ENCODE results near the gene BCAP31. TPM values are rescaled to one million over a fixed set of nuclear protein-coding genes. Genes with fewer than 3 reads are reported as not detected.
"Not testable (repeated sequence)": the region's sequence is repeated elsewhere in the genome, so short reads cannot be mapped to it uniquely, and the experiment has no call there.

Gene BCAP31
- total RNA-seq, 1 donor from 2014 or later = 118 TPM

GRCh38 chrX:153750127-153750774, 26.1 kb upstream of the BCAP31 start:
- peaks cover 27% of the 10 kb centered on the region for H3K9me3 Mint-ChIP-seq

GRCh38 chrX:153749017-153749416, 24.8 kb upstream of the BCAP31 start:
- H3K27me3 Mint-ChIP-seq (ENCODE audit: low read depth) = not testable (repeated sequence)
- Mint-ChIP-seq H3K36me3 (peaks cover 11% of the 10 kb centered on the region), H3K9me3 (peaks cover 27% of the 10 kb centered on the region)

More at GRCh38 chrX:153750127-153750774, 26.1 kb upstream of the BCAP31 start:
- no peak for TF ChIP-seq CTCF (IDR thresholded peaks at IDR 0.05; ENCODE audit: unreplicated experiment)
- peaks cover 11% of the 10 kb centered on the region for H3K36me3 Mint-ChIP-seq
- no peaks in the 10 kb centered on the region for H3K27me3 Mint-ChIP-seq (ENCODE audit: low read depth)
- H3K4me1 Mint-ChIP-seq = no peaks in the 10 kb centered on the region
- H3K4me3 Mint-ChIP-seq = no peak overlapping the region
- DNase-seq (ENCODE audit: low spot score in 2 of 2, unreplicated experiment in 2 of 2) = no peak
- no peak overlapping the region for H3K27ac Mint-ChIP-seq

GRCh38 chrX:153746991-153747390, 22.8 kb upstream of the BCAP31 start:
- not testable (repeated sequence) for H3K27ac Mint-ChIP-seq; H3K36me3 Mint-ChIP-seq; DNase-seq (ENCODE audit: low spot score in 2 of 2, unreplicated experiment in 2 of 2); H3K27me3 Mint-ChIP-seq (ENCODE audit: low read depth); H3K4me3 Mint-ChIP-seq
- peaks cover 19% of the 10 kb centered on the region for H3K9me3 Mint-ChIP-seq
- H3K4me1 Mint-ChIP-seq = peaks cover 12% of the 10 kb centered on the region

More at GRCh38 chrX:153749017-153749416, 24.8 kb upstream of the BCAP31 start:
- H3K4me3 Mint-ChIP-seq; H3K27ac Mint-ChIP-seq; H3K4me1 Mint-ChIP-seq; DNase-seq (ENCODE audit: low spot score in 2 of 2, unreplicated experiment in 2 of 2): not testable (repeated sequence)

GRCh38 chrX:153746359-153746758, 22.2 kb upstream of the BCAP31 start:
- TF ChIP-seq CTCF (IDR thresholded peaks at IDR 0.05; ENCODE audit: unreplicated experiment) = no peak
- H3K4me3 Mint-ChIP-seq = no peak overlapping the region
- no peak for DNase-seq (ENCODE audit: low spot score in 2 of 2, unreplicated experiment in 2 of 2)
- peaks cover 12% of the 10 kb centered on the region for H3K4me1 Mint-ChIP-seq
- peaks cover 9% of the 10 kb centered on the region for H3K36me3 Mint-ChIP-seq
- H3K9me3 Mint-ChIP-seq = peaks cover 19% of the 10 kb centered on the region
- H3K27ac Mint-ChIP-seq = no peak overlapping the region
- no peaks in the 10 kb centered on the region for H3K27me3 Mint-ChIP-seq (ENCODE audit: low read depth)

- DNase-seq (ENCODE audit: low spot score in 2 of 2, unreplicated experiment in 2 of 2); H3K27ac Mint-ChIP-seq; H3K36me3 Mint-ChIP-seq; H3K27me3 Mint-ChIP-seq (ENCODE audit: low read depth): not testable (repeated sequence)
- Mint-ChIP-seq H3K4me3 (peak overlapping the region; percentile 66), H3K9me3 (peaks cover 16% of the 10 kb centered on the region), H3K4me1 (peaks cover 12% of the 10 kb centered on the region)
These were observed 20.9 kb upstream of the BCAP31 start for GRCh38 chrX:153745067-153745433.

GRCh38 chrX:153744210-153745066, 20.3 kb upstream of the BCAP31 start:
- Mint-ChIP-seq H3K4me1 (peaks cover 12% of the 10 kb centered on the region), H3K27ac (peak overlapping the region; percentile 16)
- DNase-seq (ENCODE audit: low spot score in 2 of 2, unreplicated experiment in 2 of 2) = no peak

GRCh38 chrX:153743468-153744209, 19.5 kb upstream of the BCAP31 start:
- not testable (repeated sequence) for DNase-seq (ENCODE audit: low spot score in 2 of 2, unreplicated experiment in 2 of 2); H3K36me3 Mint-ChIP-seq; H3K9me3 Mint-ChIP-seq; H3K27me3 Mint-ChIP-seq (ENCODE audit: low read depth)
- peak overlapping the region; percentile 16 for H3K27ac Mint-ChIP-seq
- H3K4me3 Mint-ChIP-seq = peak overlapping the region; percentile 66
- H3K4me1 Mint-ChIP-seq = peaks cover 12% of the 10 kb centered on the region

More at GRCh38 chrX:153744210-153745066, 20.3 kb upstream of the BCAP31 start:
- Mint-ChIP-seq H3K9me3 (peaks cover 10% of the 10 kb centered on the region), H3K4me3 (peak overlapping the region; percentile 66), H3K36me3 (peaks cover 3% of the 10 kb centered on the region), H3K27me3 (ENCODE audit: low read depth) (no peaks in the 10 kb centered on the region)
- no peak for TF ChIP-seq CTCF (IDR thresholded peaks at IDR 0.05; ENCODE audit: unreplicated experiment)

GRCh38 chrX:153742796-153743467, 18.7 kb upstream of the BCAP31 start:
- not testable (repeated sequence) for DNase-seq (ENCODE audit: low spot score in 2 of 2, unreplicated experiment in 2 of 2); H3K27ac Mint-ChIP-seq; H3K36me3 Mint-ChIP-seq; H3K27me3 Mint-ChIP-seq (ENCODE audit: low read depth); H3K9me3 Mint-ChIP-seq
- Mint-ChIP-seq H3K4me3 (peak overlapping the region; percentile 22), H3K4me1 (peaks cover 12% of the 10 kb centered on the region)

GRCh38 chrX:153742111-153742510, 17.9 kb upstream of the BCAP31 start:
- H3K4me1 Mint-ChIP-seq = peaks cover 12% of the 10 kb centered on the region
- not testable (repeated sequence) for H3K27me3 Mint-ChIP-seq (ENCODE audit: low read depth); H3K27ac Mint-ChIP-seq; DNase-seq (ENCODE audit: low spot score in 2 of 2, unreplicated experiment in 2 of 2); H3K4me3 Mint-ChIP-seq; H3K36me3 Mint-ChIP-seq; H3K9me3 Mint-ChIP-seq
